Measurements from ENCODE around the gene PIK3R2.

DNA sequence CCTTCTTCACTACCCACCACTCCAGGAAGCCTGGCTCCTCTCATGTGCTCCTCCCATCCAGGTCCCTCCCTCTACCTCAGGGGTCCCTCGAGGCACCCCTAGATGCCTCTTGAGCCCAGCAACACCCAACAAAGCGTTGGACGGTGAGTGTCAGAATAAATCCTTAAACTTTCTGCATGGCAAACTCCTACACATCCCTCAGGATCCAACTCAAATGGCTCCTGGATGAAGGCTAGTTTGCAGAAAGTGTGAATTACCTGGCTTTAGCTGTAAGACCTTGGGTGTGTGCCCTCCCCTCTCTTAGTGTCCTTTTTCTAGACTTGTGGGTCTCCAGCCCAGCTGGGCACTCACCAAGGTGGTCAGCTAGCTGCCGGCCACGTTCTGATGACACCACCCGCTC lies 45.4 kb downstream of the PIK3R2 start:
- TF ChIP-seq, protein P1, sequence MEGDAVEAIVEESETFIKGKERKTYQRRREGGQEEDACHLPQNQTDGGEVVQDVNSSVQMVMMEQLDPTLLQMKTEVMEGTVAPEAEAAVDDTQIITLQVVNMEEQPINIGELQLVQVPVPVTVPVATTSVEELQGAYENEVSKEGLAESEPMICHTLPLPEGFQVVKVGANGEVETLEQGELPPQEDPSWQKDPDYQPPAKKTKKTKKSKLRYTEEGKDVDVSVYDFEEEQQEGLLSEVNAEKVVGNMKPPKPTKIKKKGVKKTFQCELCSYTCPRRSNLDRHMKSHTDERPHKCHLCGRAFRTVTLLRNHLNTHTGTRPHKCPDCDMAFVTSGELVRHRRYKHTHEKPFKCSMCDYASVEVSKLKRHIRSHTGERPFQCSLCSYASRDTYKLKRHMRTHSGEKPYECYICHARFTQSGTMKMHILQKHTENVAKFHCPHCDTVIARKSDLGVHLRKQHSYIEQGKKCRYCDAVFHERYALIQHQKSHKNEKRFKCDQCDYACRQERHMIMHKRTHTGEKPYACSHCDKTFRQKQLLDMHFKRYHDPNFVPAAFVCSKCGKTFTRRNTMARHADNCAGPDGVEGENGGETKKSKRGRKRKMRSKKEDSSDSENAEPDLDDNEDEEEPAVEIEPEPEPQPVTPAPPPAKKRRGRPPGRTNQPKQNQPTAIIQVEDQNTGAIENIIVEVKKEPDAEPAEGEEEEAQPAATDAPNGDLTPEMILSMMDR (IDR thresholded peaks at IDR 0.05; ENCODE audit: insufficient read depth, low read length, poor library complexity, severe bottlenecking), result no peak
- TF ChIP-seq EZH2phosphoT487 (conservative IDR thresholded peaks at IDR 0.05; ENCODE audit: low read length), result no peak

All from SU-DHL-6 (cell line).